GM19328 (cell line): ENCODE data around the gene RABEP1.
A peak's percentile ranks its signal among the peaks of the same experiment; 100 is the strongest.
"Not testable (repeated sequence)": the region's sequence is repeated elsewhere in the genome, so short reads cannot be mapped to it uniquely, and the experiment has no call there.

Source experiments
- ATAC-seq: cut with Tn5 transposase; IDR thresholded peaks from one replicate; pipeline ENCODE4 v1.9.1; 2021; ENCODE audit warnings: mild to moderate bottlenecking, moderate library complexity; ENCODE audit not compliant: unreplicated experiment

Gene RABEP1

DNA sequence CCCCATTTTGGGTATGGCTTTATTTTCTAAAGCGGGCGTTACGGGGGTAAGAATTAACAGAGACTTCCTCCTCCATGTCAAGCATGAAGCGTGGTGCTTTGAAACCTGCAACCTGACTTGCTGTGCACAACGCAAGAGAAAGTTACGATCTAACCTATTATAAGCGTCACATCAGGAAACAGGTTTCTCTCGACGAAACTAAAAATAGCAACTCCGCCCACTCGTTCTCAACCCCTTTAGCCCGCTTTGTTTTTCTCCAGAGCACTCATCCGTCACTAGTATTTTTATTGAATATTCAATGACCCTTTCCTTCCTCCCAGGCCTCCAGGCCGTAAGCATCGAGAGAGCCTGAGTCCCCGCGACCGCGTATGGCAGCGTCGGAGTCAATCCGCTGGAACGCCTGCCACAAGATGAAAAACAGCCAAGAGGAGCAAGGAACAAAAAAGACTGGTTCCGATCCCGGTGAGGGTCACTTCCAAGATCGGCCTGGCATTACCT lies 136.8 kb downstream of the RABEP1 start:
- ATAC-seq, result peak; percentile 19

- peak; percentile 84 for ATAC-seq
Observed at GRCh38 chr17:5419356-5419958, 137.4 kb downstream of the RABEP1 start, which contains the start of gene NUP88. NUP88 (minus strand) TSS chr17:5419662; CDS start chr17:5419650, 12 bp downstream.

- peak; percentile 51 for ATAC-seq
Observed at GRCh38 chr17:5419959-5420653, 138.0 kb downstream of the RABEP1 start, which contains the start of gene RPAIN. RPAIN (plus strand) TSS chr17:5420182; CDS start chr17:5420211, 29 bp downstream.

DNA sequence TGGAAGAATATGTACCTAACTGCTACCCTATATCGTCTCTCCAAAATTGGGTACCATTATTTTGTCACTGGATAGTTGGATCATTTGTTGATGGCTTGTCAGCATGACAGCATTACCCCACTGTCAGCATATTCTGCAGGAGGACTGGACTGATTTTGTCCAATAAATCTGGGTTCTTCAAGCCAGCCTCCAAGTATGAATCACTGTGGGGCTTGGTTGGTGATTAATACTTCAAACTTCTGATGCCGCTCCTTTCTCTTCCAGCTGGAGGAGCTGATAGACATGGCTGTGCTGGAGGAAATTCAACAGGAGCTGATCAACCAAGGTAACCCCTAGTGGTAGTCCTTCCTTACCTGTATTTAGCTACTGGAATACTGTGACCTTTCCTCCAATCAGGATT lies 140.4 kb downstream of the RABEP1 start:
- no peak for ATAC-seq

DNA sequence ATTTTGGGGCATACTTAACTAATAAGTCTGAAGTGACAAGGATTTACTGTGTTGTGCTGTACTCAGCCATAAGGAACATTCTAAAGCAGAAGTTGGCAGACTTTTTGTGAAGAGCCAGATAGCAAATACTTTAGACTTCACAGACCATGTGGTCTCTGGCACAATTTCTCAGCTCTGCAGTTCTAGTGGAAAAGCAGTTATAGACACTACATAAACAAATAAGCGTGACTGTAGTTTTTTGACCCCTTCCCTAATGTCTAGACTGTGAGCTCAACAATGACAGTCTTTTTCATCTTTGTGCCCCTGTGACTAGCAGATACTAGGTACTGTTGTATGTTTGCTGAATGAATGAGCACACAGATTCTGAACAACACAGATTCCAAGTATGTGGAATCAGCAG lies 142.8 kb downstream of the RABEP1 start:
- no peak for ATAC-seq

GRCh38 chr17:5425826-5426225 lies 143.7 kb downstream of the RABEP1 start:
- no peak for ATAC-seq

- ATAC-seq, result no peak
Observed at GRCh38 chr17:5429191-5429887, 147.3 kb downstream of the RABEP1 start.

DNA sequence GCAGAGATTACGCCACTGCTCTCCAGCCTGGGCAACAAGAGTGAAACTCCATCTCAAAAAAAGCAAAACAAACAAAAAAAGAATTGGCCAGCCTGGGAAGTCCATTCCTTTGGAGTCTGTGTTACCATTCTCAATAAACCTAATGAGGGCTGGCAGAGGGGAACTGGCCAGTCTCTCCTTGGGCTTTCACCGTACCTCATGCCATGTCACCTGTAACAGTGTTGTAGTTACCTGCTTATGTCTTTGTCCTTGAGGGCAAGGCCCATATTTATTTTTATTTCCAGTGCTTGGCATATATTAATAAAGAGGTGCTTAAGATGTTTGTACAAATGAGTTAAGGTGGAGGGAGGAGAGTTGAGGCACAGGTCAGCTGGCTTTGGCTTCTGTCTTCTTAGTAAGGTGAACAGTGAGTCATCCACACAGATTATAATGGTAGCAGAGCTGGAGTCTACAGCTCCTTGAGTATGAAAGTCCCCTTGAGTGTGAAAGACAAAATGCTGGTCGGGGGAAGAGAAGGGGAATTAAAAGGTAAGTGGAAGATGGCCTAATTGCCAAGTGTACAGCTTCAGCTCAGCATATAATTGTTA lies 148.4 kb downstream of the RABEP1 start:
- ATAC-seq, result no peak

DNA sequence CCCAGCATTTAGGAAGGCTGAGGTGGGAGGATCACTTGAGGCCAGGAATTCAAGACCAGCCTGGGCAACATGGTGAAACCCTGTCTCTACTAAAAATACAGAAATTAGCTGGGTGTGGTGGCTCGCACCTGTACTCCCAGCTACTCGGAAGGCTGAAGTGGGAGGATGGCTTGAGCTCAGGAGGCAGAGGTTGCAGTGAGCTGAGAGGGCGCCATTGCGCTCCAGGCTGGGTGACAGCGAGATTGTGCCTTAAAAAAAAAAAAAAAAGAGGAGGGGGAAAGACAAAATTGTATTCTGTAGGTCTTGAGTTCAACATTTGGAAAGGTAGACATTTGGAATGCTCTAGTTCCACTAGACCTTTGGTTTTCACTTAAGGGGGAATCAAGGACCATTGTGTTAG lies 149.2 kb downstream of the RABEP1 start:
- ATAC-seq, result not testable (repeated sequence)

GRCh38 chr17:5431949-5432556 lies 150.0 kb downstream of the RABEP1 start:
- no peak for ATAC-seq

GRCh38 chr17:5434984-5435383 lies 152.9 kb downstream of the RABEP1 start:
- ATAC-seq, result no peak
